ENCODE results near the gene TIMP3. TPM values are rescaled to one million over a fixed set of nuclear protein-coding genes. Genes with fewer than 3 reads are reported as not detected.

TIMP3 gene
- total RNA-seq, 2 donors from 2014 or later: 0.07 TPM; not detected in 1

- H3K27me3 Mint-ChIP-seq (ENCODE audit: low read depth): peaks cover 39% of the 10 kb centered on the region
- no peak overlapping the region for H3K4me3 Mint-ChIP-seq
- DNase-seq: no peak
- no peak for ATAC-seq (replicated peaks in 1 of 2)
- H3K4me1 Mint-ChIP-seq (ENCODE audit: low read depth): no peaks in the 10 kb centered on the region
- H3K9me3 Mint-ChIP-seq: no peaks in the 10 kb centered on the region
- no peaks in the 10 kb centered on the region for H3K36me3 Mint-ChIP-seq (ENCODE audit: insufficient read depth in 2 of 2)
- H3K27ac Mint-ChIP-seq: no peak overlapping the region
Measured at GRCh38 chr22:32805361-32805881, 3.9 kb downstream of the TIMP3 start.

- no peak overlapping the region for H3K27ac Mint-ChIP-seq
- no peak overlapping the region for H3K4me3 Mint-ChIP-seq
- peaks cover 33% of the 10 kb centered on the region for H3K27me3 Mint-ChIP-seq (ENCODE audit: low read depth)
- H3K36me3 Mint-ChIP-seq (ENCODE audit: insufficient read depth in 2 of 2): no peaks in the 10 kb centered on the region
- ATAC-seq (replicated peaks in 1 of 2): no peak
- H3K9me3 Mint-ChIP-seq: no peaks in the 10 kb centered on the region
- H3K4me1 Mint-ChIP-seq (ENCODE audit: low read depth): no peaks in the 10 kb centered on the region
- DNase-seq: no peak
Measured at GRCh38 chr22:32806296-32806695, 4.8 kb downstream of the TIMP3 start.

DNA sequence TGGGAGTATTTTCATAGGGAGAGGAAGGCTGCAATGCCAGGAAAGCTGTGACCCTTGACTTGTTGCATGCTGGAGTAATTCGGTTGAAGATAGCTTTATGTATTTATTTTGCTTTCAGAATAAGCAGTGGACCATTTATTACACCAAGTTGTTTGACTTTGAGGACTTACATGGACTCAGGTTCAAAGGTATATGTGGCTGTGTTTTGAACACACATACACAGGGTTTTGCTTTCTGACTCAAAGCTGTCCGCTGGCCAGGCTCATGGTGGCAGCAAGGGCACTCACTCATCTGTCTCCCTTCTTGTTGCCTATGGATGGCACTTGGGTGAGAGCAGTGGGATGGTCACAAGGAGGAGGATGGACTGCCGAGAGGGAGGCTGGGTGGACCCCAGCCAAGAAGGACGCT is 6.5 kb downstream of the TIMP3 start:
- ATAC-seq (replicated peaks in 1 of 2) (no peak), DNase-seq (no peak)
- Mint-ChIP-seq H3K36me3 (ENCODE audit: insufficient read depth in 2 of 2) (no peaks in the 10 kb centered on the region), H3K9me3 (no peaks in the 10 kb centered on the region), H3K27ac (no peak overlapping the region), H3K4me3 (no peak overlapping the region), H3K4me1 (ENCODE audit: low read depth) (no peaks in the 10 kb centered on the region), H3K27me3 (ENCODE audit: low read depth) (peaks cover 21% of the 10 kb centered on the region)

- no peaks in the 10 kb centered on the region for H3K9me3 Mint-ChIP-seq
- ATAC-seq (replicated peaks in 1 of 2) (no peak), DNase-seq (no peak)
- no peak overlapping the region for H3K4me3 Mint-ChIP-seq
- peaks cover 7% of the 10 kb centered on the region for H3K27me3 Mint-ChIP-seq (ENCODE audit: low read depth)
- no peak overlapping the region for H3K27ac Mint-ChIP-seq
- no peaks in the 10 kb centered on the region for H3K36me3 Mint-ChIP-seq (ENCODE audit: insufficient read depth in 2 of 2)
- no peaks in the 10 kb centered on the region for H3K4me1 Mint-ChIP-seq (ENCODE audit: low read depth)
Measured at GRCh38 chr22:32809786-32810554, 8.5 kb downstream of the TIMP3 start.

DNA sequence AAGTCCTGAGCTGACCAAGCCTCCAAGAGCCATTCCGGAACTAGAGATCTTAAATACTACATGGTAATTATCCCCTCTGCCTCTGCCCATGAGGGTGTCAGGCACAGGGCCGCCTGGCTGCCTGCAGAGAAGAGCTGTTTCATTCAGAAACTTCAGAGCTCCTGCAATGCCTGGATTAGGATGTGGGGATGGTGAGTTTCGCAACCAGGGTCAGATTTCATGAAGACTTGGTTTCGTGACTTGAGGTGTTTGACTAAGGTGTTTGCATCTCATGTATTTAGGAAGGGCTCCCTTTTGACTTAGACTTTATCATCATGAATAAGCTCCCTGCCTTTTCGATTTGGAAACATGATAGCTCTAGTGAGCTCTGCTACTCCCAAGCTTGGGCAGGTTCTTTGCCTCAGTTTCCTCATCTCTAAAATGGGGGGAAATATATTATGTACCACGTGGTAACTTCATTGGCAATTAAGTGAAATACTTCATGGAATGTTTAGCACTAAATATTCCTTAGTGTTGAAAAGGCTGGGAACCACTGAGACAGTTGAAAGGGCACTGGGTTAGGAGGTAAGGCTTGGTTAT is 9.1 kb downstream of the TIMP3 start:
- DNase-seq (no peak), ATAC-seq (replicated peaks in 1 of 2) (no peak)
- Mint-ChIP-seq H3K4me1 (ENCODE audit: low read depth) (no peaks in the 10 kb centered on the region), H3K4me3 (no peak overlapping the region), H3K27me3 (ENCODE audit: low read depth) (peaks cover 7% of the 10 kb centered on the region), H3K36me3 (ENCODE audit: insufficient read depth in 2 of 2) (no peaks in the 10 kb centered on the region), H3K27ac (no peak overlapping the region), H3K9me3 (no peaks in the 10 kb centered on the region)

DNA sequence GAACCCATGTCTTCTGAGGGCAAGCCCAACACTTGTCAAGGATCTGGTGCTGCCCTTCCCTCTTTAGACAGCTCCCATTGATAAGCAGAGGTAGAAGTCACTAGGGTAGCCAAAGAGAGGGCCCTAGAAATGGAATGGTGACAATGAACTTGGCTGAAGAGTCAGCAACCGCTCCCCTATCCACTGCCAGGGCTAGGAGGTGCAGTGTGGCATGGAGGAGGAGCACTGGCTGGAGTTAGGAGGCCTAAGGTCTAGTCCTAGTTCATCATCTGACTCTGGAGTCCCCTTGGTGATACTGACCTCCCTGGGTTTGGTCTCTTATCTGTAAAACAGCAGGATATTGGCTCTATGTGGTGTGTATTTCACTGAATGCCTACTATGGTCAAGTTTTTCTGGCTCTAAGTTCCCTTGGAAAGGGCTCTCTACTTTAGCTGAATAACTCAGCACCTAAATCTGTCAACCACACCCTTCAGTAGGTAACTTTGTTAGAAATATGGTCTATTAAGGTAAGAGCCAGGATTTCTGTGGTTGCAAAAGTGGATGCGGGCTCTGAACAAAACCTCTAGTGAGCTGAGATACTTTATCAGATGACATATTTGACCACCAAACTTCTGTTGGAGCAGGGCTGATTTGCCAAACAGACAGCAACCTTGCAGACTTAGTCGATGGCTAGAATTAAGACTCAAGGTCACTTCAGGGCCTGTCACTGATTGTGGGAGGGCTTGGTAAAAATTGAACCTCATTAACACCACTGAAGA is 10.5 kb downstream of the TIMP3 start:
- ATAC-seq (replicated peaks in 1 of 2): no peak
- Mint-ChIP-seq H3K4me1 (ENCODE audit: low read depth) (no peaks in the 10 kb centered on the region), H3K36me3 (ENCODE audit: insufficient read depth in 2 of 2) (no peaks in the 10 kb centered on the region)

DNA sequence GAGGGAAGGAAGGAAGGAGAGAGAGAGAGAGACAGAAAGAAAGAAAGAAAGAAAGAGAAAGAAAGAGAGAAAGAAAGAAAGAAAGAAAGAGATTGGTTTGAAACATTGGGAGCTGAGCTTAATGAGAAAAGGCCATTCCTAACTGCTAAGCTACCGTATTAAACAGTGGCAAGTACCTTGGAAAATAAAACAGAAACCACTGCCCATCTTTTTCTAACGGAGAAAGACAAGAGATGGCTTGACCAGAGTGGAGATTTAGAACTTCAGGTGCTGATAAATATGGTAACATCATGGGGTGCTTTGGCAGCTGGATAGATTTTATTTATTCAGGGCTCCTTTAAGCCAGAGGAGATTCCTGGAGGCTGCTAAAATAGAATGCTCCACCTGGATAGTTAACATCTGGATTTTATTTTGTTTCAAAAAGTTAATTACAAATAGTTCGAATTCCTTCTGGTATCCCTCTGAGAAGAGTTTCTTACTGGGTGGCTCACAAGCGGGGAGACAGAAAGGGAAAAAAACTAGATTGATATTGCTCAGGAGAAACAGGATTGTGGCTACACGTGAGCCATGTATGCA is 12.9 kb downstream of the TIMP3 start:
- Mint-ChIP-seq H3K9me3 (no peaks in the 10 kb centered on the region), H3K4me3 (no peak overlapping the region), H3K27ac (no peak overlapping the region), H3K4me1 (ENCODE audit: low read depth) (no peaks in the 10 kb centered on the region), H3K27me3 (ENCODE audit: low read depth) (no peaks in the 10 kb centered on the region), H3K36me3 (ENCODE audit: insufficient read depth in 2 of 2) (no peaks in the 10 kb centered on the region)
- ATAC-seq (replicated peaks in 1 of 2): no peak
- no peak for DNase-seq

More for the DNA sequence above, 10.5 kb downstream of the TIMP3 start:
- Mint-ChIP-seq H3K27ac (no peak overlapping the region), H3K27me3 (ENCODE audit: low read depth) (peaks cover 7% of the 10 kb centered on the region), H3K9me3 (no peaks in the 10 kb centered on the region), H3K4me3 (no peak overlapping the region)
- no peak for DNase-seq

- Mint-ChIP-seq H3K9me3 (no peaks in the 10 kb centered on the region), H3K4me3 (no peak overlapping the region), H3K4me1 (ENCODE audit: low read depth) (no peaks in the 10 kb centered on the region), H3K36me3 (ENCODE audit: insufficient read depth in 2 of 2) (no peaks in the 10 kb centered on the region), H3K27me3 (ENCODE audit: low read depth) (no peaks in the 10 kb centered on the region), H3K27ac (no peak overlapping the region)
- DNase-seq (no peak), ATAC-seq (replicated peaks in 1 of 2) (no peak)
Measured at GRCh38 chr22:32815059-32815458, 13.6 kb downstream of the TIMP3 start.

- H3K9me3 Mint-ChIP-seq: no peaks in the 10 kb centered on the region
Measured at GRCh38 chr22:32815943-32816342, 14.4 kb downstream of the TIMP3 start.

DNA sequence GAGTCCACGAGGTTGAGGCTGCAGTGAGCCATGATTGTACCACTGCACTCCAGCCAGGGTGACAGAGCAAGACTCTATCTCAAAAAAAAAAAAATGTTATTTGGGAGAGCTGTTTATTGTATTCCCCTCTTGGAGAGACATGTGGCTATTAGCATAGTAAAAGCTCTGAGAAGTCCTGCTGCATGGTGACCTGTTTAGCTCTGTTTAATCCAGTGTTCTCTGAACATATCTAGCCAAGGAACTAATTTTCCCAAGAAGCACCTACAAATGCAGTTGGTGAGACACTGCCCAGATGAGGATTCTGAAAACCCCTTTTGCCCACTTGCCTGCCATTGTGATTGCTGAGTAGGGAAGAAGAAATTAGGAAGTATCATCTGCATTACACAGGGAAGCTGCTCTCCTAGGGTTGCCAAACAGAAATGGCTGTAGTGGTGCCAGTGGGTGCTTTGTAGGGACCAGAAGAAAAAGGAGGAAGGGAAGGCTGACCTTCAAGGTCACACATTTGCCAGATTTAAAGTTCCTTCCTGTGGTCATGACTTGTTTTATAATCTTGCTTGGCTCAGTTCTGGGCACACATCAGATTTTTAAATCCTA is 15.7 kb downstream of the TIMP3 start:
- DNase-seq (no peak), ATAC-seq (replicated peaks in 1 of 2) (no peak)
- no peaks in the 10 kb centered on the region for H3K4me1 Mint-ChIP-seq (ENCODE audit: low read depth)
- no peaks in the 10 kb centered on the region for H3K9me3 Mint-ChIP-seq
- H3K27me3 Mint-ChIP-seq (ENCODE audit: low read depth): no peaks in the 10 kb centered on the region
- H3K4me3 Mint-ChIP-seq: no peak overlapping the region
- H3K27ac Mint-ChIP-seq: no peak overlapping the region
- H3K36me3 Mint-ChIP-seq (ENCODE audit: insufficient read depth in 2 of 2): no peaks in the 10 kb centered on the region

More at GRCh38 chr22:32815943-32816342, 14.4 kb downstream of the TIMP3 start:
- Mint-ChIP-seq H3K4me3 (no peak overlapping the region), H3K4me1 (ENCODE audit: low read depth) (no peaks in the 10 kb centered on the region), H3K36me3 (ENCODE audit: insufficient read depth in 2 of 2) (no peaks in the 10 kb centered on the region), H3K27me3 (ENCODE audit: low read depth) (no peaks in the 10 kb centered on the region), H3K27ac (no peak overlapping the region)
- ATAC-seq (replicated peaks in 1 of 2) (no peak), DNase-seq (no peak)

DNA sequence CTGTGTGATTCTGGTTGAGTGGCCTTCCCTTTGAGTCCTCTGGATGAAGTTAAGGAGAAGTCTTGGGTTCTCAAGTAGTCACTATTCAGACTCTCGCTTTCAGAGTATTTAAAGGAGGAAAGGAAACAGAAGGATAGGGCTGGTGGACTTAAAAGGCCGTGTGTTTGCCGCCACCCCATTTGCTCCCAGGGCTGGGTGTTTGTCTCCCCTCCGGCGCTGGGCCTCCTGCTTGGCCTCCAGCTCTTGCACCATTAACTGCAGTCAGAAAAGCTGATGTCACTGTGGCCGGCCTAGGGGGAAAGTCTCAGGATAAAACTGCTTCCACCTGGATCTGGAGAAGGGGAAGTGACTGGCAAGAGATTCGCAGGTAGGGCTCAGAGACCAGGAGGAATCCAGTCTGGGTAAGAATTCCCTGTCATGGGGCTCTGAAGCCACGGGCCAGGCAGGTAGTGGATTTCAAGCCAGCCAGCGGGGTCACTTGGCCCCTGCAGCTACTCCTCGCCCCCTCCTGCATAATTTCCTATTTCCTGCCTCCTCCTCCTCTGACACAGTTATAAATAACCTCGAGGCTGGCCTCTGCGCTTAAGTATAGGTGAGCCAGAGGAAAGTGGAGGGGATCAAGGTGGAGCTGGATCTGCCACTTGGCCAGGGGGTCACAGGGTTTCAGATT is 17.1 kb downstream of the TIMP3 start:
- Mint-ChIP-seq H3K36me3 (ENCODE audit: insufficient read depth in 2 of 2) (no peaks in the 10 kb centered on the region), H3K27ac (no peak overlapping the region), H3K4me3 (no peak overlapping the region), H3K27me3 (ENCODE audit: low read depth) (no peaks in the 10 kb centered on the region), H3K9me3 (no peaks in the 10 kb centered on the region), H3K4me1 (ENCODE audit: low read depth) (no peaks in the 10 kb centered on the region)
- ATAC-seq (replicated peaks in 1 of 2) (no peak), DNase-seq (no peak)

- Mint-ChIP-seq H3K9me3 (no peaks in the 10 kb centered on the region), H3K4me3 (no peak overlapping the region), H3K27ac (no peak overlapping the region), H3K27me3 (ENCODE audit: low read depth) (no peaks in the 10 kb centered on the region), H3K4me1 (ENCODE audit: low read depth) (no peaks in the 10 kb centered on the region), H3K36me3 (ENCODE audit: insufficient read depth in 2 of 2) (no peaks in the 10 kb centered on the region)
- no peak for ATAC-seq (replicated peaks in 1 of 2)
- no peak for DNase-seq
Measured at GRCh38 chr22:32819120-32819519, 17.6 kb downstream of the TIMP3 start.

Data from activated T-cell treated with anti-CD3 and anti-CD28 coated beads, Interleukin-2, amount 50 U/mL, for 72 hours (primary cell).